ENCODE measurements around the gene KLF5.

Gene KLF5

GRCh38 chr13:73035660-73036059 is 23.1 kb upstream of the KLF5 start:
- DNase-seq (ENCODE audit: low read depth), result no peak
- TF ChIP-seq CTCF (conservative IDR thresholded peaks at IDR 0.05; ENCODE audit: control insufficient read depth, insufficient read depth, low read depth, low read length), result no peak

GRCh38 chr13:73036566-73036965 is 22.2 kb upstream of the KLF5 start:
- no peak for TF ChIP-seq CTCF (conservative IDR thresholded peaks at IDR 0.05; ENCODE audit: control insufficient read depth, insufficient read depth, low read depth, low read length)
- H3K4me3 ChIP-seq (ENCODE audit: control insufficient read depth, low read depth, low read length), result no peak overlapping the region
- no peak for DNase-seq (ENCODE audit: low read depth)

More at GRCh38 chr13:73035660-73036059, 23.1 kb upstream of the KLF5 start:
- no peak overlapping the region for H3K4me3 ChIP-seq (ENCODE audit: control insufficient read depth, low read depth, low read length)

- H3K4me3 ChIP-seq (ENCODE audit: control insufficient read depth, low read depth, low read length), result no peak overlapping the region
- no peak for TF ChIP-seq CTCF (conservative IDR thresholded peaks at IDR 0.05; ENCODE audit: control insufficient read depth, insufficient read depth, low read depth, low read length)
- no peak for DNase-seq (ENCODE audit: low read depth)
These were observed 20.7 kb upstream of the KLF5 start for GRCh38 chr13:73038064-73038463.

GRCh38 chr13:73039201-73040108 is 19.4 kb upstream of the KLF5 start:
- no peak overlapping the region for H3K4me3 ChIP-seq (ENCODE audit: control insufficient read depth, low read depth, low read length)
- no peak for DNase-seq (ENCODE audit: low read depth)
- TF ChIP-seq CTCF (conservative IDR thresholded peaks at IDR 0.05; ENCODE audit: control insufficient read depth, insufficient read depth, low read depth, low read length), result no peak

- DNase-seq (ENCODE audit: low read depth), result no peak
- no peak for TF ChIP-seq CTCF (conservative IDR thresholded peaks at IDR 0.05; ENCODE audit: control insufficient read depth, insufficient read depth, low read depth, low read length)
- H3K4me3 ChIP-seq (ENCODE audit: control insufficient read depth, low read depth, low read length), result no peak overlapping the region
These were observed 18.3 kb upstream of the KLF5 start for GRCh38 chr13:73040484-73040883.

GRCh38 chr13:73040968-73041596 is 17.7 kb upstream of the KLF5 start:
- no peak for DNase-seq (ENCODE audit: low read depth)
- no peak for TF ChIP-seq CTCF (conservative IDR thresholded peaks at IDR 0.05; ENCODE audit: control insufficient read depth, insufficient read depth, low read depth, low read length)
- H3K4me3 ChIP-seq (ENCODE audit: control insufficient read depth, low read depth, low read length), result no peak overlapping the region

All from fibroblast of mammary gland (primary cell).